Neural progenitor cell (in vitro differentiated cells): ENCODE data around the gene PCDH15. TPM values are rescaled to one million over a fixed set of nuclear protein-coding genes. Genes with fewer than 3 reads are reported as not detected.

Source experiments
- DNase-seq: peaks from one replicate; pipeline ENCODE4 v3.0.0-alpha.2; 2016; ENCODE audit warnings: low spot score
- H2AFZ ChIP-seq: fragments of 200-600 bp; sonication (generic); replicated peaks from 2 replicates; pipeline ENCODE4 v1.6.1; 2016; ENCODE audit warnings: antibody characterized with exemption
- H3F3A ChIP-seq: fragments of 200-600 bp; sonication (generic); 2 replicates; pipeline ENCODE4 v1.6.1; 2016; ENCODE audit warnings: antibody characterized with exemption, low read depth
- H3K27ac ChIP-seq: fragments of 200-600 bp; sonication (generic); 2 replicates; pipeline ENCODE4 v1.5.1; 2016; ENCODE audit warnings: mild to moderate bottlenecking
- H3K27me3 ChIP-seq: fragments of 200-600 bp; sonication (generic); 2 replicates; pipeline ENCODE4 v1.6.1; 2016; ENCODE audit warnings: mild to moderate bottlenecking, moderate library complexity
- H3K36me3 ChIP-seq: fragments of 200-600 bp; sonication (generic); 2 replicates; pipeline ENCODE4 v1.5.1; 2016
- H3K4me1 ChIP-seq: fragments of 200-600 bp; sonication (generic); 2 replicates; pipeline ENCODE4 v1.6.1; 2016; ENCODE audit warnings: mixed run types
- H3K4me2 ChIP-seq: fragments of 200-600 bp; sonication (generic); 2 replicates; pipeline ENCODE4 v1.6.1; 2016
- H3K4me3 ChIP-seq: fragments of 200-600 bp; sonication (generic); 2 replicates; pipeline ENCODE4 v1.5.1; 2016
- H3K79me2 ChIP-seq: fragments of 200-600 bp; sonication (generic); 2 replicates; pipeline ENCODE4 v1.6.1; 2016; ENCODE audit warnings: low read depth
- H3K9ac ChIP-seq: fragments of 200-600 bp; sonication (generic); 2 replicates; pipeline ENCODE4 v1.6.1; 2016
- H3K9me3 ChIP-seq: fragments of 200-600 bp; sonication (generic); 2 replicates; pipeline ENCODE4 v1.5.1; 2016; ENCODE audit warnings: low read depth
- H4K20me1 ChIP-seq: fragments of 200-600 bp; sonication (generic); 2 replicates; pipeline ENCODE4 v1.6.1; 2016; ENCODE audit warnings: low read depth
- H3K27ac Mint-ChIP-seq: 3 replicates; pipeline ENCODE4 v1.8.0; 2021; ENCODE audit warnings: mixed read lengths
- H3K27me3 Mint-ChIP-seq: 2 replicates; pipeline ENCODE4 v1.8.0; 2022; ENCODE audit warnings: low read depth, mild to moderate bottlenecking, inconsistent platforms, moderate library complexity, mixed read lengths; ENCODE audit not compliant: insufficient read depth
- H3K36me3 Mint-ChIP-seq: 3 replicates; pipeline ENCODE4 v1.8.0; 2021; ENCODE audit warnings: mixed read lengths
- H3K4me1 Mint-ChIP-seq: 3 replicates; pipeline ENCODE4 v1.8.0; 2021; ENCODE audit warnings: mixed read lengths
- H3K4me3 Mint-ChIP-seq: 3 replicates; pipeline ENCODE4 v1.8.0; 2021; ENCODE audit warnings: mild to moderate bottlenecking, moderate library complexity, mixed read lengths
- H3K9me3 Mint-ChIP-seq: 3 replicates; pipeline ENCODE4 v1.8.0; 2020; ENCODE audit warnings: mixed read lengths
- EZH2 ChIP-seq: fragments of 200-600 bp; sonication (generic); IDR thresholded peaks from 2 replicates; pipeline ENCODE4 v1.6.1; 2017; ENCODE audit warnings: antibody characterized with exemption, mild to moderate bottlenecking, moderate library complexity
- EZH2phosphoT487 ChIP-seq: fragments of 200-600 bp; sonication (generic); IDR thresholded peaks from 2 replicates; pipeline ENCODE4 v1.6.1; 2017; ENCODE audit warnings: antibody characterized with exemption
- total RNA-seq: library from RNA; depleted of rRNA; stranded (reverse); fragments of >200 nt; gene quantifications from 2 replicates; pipeline ENCODE4 v1.2.3, GENCODE V29; 2015; ENCODE audit warnings: low replicate concordance
- TF ChIP-seq, protein P1 (sequence below): fragments of 200-600 bp; sonication (generic); IDR thresholded peaks from 2 replicates; pipeline ENCODE4 v1.5.1; 2017; ENCODE audit warnings: antibody characterized with exemption, mild to moderate bottlenecking

The PCDH15 gene
- total RNA-seq, 1 donor from 2014 or later = 0.17 TPM

DNA sequence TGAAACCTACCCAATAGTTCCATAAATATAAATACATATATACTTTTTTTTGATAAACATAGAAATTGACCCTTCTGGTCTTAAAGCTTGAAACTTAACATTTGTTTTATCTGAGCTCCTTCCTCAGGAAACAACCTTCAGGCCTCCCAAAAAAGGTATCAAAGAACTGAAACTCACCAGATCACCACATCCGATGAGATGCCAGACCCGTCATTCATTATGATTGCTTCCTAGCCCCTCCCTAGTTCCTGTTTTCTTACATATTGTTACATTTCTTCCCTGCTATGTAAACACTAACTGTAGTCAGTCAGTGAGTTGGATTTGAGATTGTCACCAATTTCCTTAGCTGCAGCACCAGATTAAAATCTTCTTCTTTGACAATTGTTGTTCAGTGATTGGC lies 663.6 kb downstream of the PCDH15 start:
- H3F3A ChIP-seq = no peaks in the 10 kb centered on the region
- H3K4me1 ChIP-seq = no peaks in the 10 kb centered on the region
- H3K9ac ChIP-seq = no peak overlapping the region
- Mint-ChIP-seq H3K9me3 (peaks cover 30% of the 10 kb centered on the region), H3K27ac (no peak overlapping the region), H3K36me3 (no peaks in the 10 kb centered on the region), H3K27me3 (peaks cover 3% of the 10 kb centered on the region), H3K4me3 (no peak overlapping the region), H3K4me1 (no peaks in the 10 kb centered on the region)
- no peaks in the 10 kb centered on the region for H3K27me3 ChIP-seq
- no peaks in the 10 kb centered on the region for H3K79me2 ChIP-seq
- no peaks in the 10 kb centered on the region for H4K20me1 ChIP-seq
- H3K4me2 ChIP-seq = no peak overlapping the region
- no peak overlapping the region for H2AFZ ChIP-seq
- H3K27ac ChIP-seq = no peak overlapping the region
- H3K36me3 ChIP-seq = peaks cover 5% of the 10 kb centered on the region
- H3K9me3 ChIP-seq = peaks cover 18% of the 10 kb centered on the region
- TF ChIP-seq EZH2phosphoT487 (no peak), EZH2 (no peak)
- TF ChIP-seq, protein P1, sequence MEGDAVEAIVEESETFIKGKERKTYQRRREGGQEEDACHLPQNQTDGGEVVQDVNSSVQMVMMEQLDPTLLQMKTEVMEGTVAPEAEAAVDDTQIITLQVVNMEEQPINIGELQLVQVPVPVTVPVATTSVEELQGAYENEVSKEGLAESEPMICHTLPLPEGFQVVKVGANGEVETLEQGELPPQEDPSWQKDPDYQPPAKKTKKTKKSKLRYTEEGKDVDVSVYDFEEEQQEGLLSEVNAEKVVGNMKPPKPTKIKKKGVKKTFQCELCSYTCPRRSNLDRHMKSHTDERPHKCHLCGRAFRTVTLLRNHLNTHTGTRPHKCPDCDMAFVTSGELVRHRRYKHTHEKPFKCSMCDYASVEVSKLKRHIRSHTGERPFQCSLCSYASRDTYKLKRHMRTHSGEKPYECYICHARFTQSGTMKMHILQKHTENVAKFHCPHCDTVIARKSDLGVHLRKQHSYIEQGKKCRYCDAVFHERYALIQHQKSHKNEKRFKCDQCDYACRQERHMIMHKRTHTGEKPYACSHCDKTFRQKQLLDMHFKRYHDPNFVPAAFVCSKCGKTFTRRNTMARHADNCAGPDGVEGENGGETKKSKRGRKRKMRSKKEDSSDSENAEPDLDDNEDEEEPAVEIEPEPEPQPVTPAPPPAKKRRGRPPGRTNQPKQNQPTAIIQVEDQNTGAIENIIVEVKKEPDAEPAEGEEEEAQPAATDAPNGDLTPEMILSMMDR = no peak
- no peak overlapping the region for H3K4me3 ChIP-seq
- no peak for DNase-seq

DNA sequence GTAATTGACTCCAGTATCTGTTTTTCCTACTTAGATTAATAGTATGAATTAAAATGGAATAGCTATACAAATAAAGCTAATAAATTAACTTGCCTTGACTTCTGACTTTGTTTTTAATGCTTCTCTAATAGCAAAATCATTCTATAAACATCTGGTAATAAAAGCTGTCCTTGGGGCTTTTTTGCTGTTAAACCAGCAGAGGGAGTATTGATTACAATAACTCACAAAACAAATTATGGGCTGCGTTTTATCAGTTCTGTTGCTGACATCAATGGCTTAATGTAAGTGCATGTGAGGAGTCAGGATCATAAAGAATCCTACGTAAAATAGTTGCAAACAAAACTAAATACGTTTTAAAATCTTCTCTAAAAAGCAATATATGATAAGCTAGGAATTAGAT lies 667.8 kb downstream of the PCDH15 start:
- H3K4me3 Mint-ChIP-seq = no peak overlapping the region
- H3K27ac ChIP-seq = no peak overlapping the region
- H3K9me3 ChIP-seq = no peaks in the 10 kb centered on the region
- H3K27ac Mint-ChIP-seq = no peak overlapping the region
- no peaks in the 10 kb centered on the region for H3K27me3 ChIP-seq
- H3K9ac ChIP-seq = no peak overlapping the region
- peaks cover 11% of the 10 kb centered on the region for H3K9me3 Mint-ChIP-seq
- H3K4me3 ChIP-seq = no peak overlapping the region
- H3K36me3 Mint-ChIP-seq = no peaks in the 10 kb centered on the region
- no peaks in the 10 kb centered on the region for H3K79me2 ChIP-seq
- H3K4me2 ChIP-seq = no peak overlapping the region
- H3K27me3 Mint-ChIP-seq = no peaks in the 10 kb centered on the region
- TF ChIP-seq, protein P1 = peak; percentile 55
- TF ChIP-seq EZH2 = no peak
- TF ChIP-seq EZH2phosphoT487 = no peak
- H2AFZ ChIP-seq = no peak overlapping the region
- H3F3A ChIP-seq = no peaks in the 10 kb centered on the region
- H3K36me3 ChIP-seq = no peaks in the 10 kb centered on the region
- no peaks in the 10 kb centered on the region for H3K4me1 ChIP-seq
- peak; percentile 7 for DNase-seq
- H3K4me1 Mint-ChIP-seq = no peaks in the 10 kb centered on the region
- H4K20me1 ChIP-seq = no peaks in the 10 kb centered on the region

DNA sequence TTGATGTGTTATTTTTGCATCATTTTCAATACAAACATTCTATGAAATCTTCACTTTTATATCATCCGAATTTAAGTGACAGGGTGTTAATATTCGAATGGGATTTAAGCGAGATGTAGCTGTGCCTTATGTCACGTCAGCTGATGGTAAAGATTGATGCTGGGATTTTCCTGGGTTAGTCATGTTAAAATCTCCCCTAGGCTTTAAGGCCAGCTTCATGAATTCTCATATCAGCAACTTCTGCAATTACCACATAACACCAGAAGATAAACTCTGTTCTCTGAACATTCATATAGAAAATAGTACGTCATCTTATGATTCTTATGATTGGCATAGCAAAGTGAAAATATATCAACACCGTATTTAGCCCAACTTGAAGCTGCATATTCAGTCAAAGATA lies 669.2 kb downstream of the PCDH15 start:
- Histone ChIP-seq H4K20me1 (no peaks in the 10 kb centered on the region), H3F3A (no peaks in the 10 kb centered on the region), H3K9me3 (no peaks in the 10 kb centered on the region), H3K79me2 (no peaks in the 10 kb centered on the region), H3K27me3 (no peaks in the 10 kb centered on the region), H3K36me3 (no peaks in the 10 kb centered on the region), H3K4me1 (no peaks in the 10 kb centered on the region), H3K4me2 (no peak overlapping the region), H3K9ac (no peak overlapping the region), H2AFZ (no peak overlapping the region), H3K27ac (no peak overlapping the region), H3K4me3 (no peak overlapping the region)
- Mint-ChIP-seq H3K9me3 (peaks cover 3% of the 10 kb centered on the region), H3K36me3 (no peaks in the 10 kb centered on the region), H3K4me1 (no peaks in the 10 kb centered on the region), H3K4me3 (no peak overlapping the region), H3K27me3 (no peaks in the 10 kb centered on the region), H3K27ac (no peak overlapping the region)
- no peak for DNase-seq
- TF ChIP-seq EZH2phosphoT487 (no peak), EZH2 (no peak)
- TF ChIP-seq, protein P1 = no peak

DNA sequence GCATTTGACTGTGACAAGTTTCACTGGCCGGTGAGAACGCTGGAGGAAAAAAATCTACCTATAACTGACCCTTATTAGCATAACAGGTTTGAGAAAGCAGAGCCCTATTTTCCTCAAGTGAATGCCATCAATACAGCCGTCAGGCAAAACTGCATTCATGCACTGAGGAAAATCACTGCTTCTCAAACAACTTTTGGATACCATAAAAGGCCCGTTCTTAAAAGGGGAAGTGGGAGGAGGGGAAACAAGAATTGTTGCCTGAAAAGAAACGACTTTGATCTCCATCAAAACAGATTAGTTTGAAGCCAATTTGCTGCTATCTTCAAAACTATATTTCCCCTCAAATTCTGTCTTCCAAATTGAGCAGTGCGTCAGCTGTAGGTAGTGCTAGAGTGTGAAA lies 670.6 kb downstream of the PCDH15 start:
- no peaks in the 10 kb centered on the region for H3K4me1 ChIP-seq
- H3K27ac Mint-ChIP-seq = no peak overlapping the region
- no peaks in the 10 kb centered on the region for H3K36me3 ChIP-seq
- no peaks in the 10 kb centered on the region for H3K79me2 ChIP-seq
- peaks cover 2% of the 10 kb centered on the region for H3K9me3 Mint-ChIP-seq
- H3K4me1 Mint-ChIP-seq = no peaks in the 10 kb centered on the region
- H3K4me3 Mint-ChIP-seq = no peak overlapping the region
- no peaks in the 10 kb centered on the region for H3F3A ChIP-seq
- no peaks in the 10 kb centered on the region for H3K36me3 Mint-ChIP-seq
- no peak overlapping the region for H3K4me2 ChIP-seq
- no peak overlapping the region for H3K4me3 ChIP-seq
- no peaks in the 10 kb centered on the region for H3K9me3 ChIP-seq
- TF ChIP-seq, protein P1 = no peak
- no peak for TF ChIP-seq EZH2
- H3K27me3 Mint-ChIP-seq = no peaks in the 10 kb centered on the region
- no peak overlapping the region for H3K27ac ChIP-seq
- DNase-seq = no peak
- H2AFZ ChIP-seq = no peak overlapping the region
- no peaks in the 10 kb centered on the region for H3K27me3 ChIP-seq
- no peak overlapping the region for H3K9ac ChIP-seq
- no peaks in the 10 kb centered on the region for H4K20me1 ChIP-seq
